K562 (cell line): ENCODE data around the gene NELL1. TPM values are rescaled to one million over a fixed set of nuclear protein-coding genes. Genes with fewer than 3 reads are reported as not detected.
"Not testable (repeated sequence)": the region's sequence is repeated elsewhere in the genome, so short reads cannot be mapped to it uniquely, and the experiment has no call there.

ENCODE experiments used
- ATAC-seq: fragments of 200-7000 bp; cut with Tn5 transposase; 3 replicates; pipeline ENCODE4 v1.9.1; 2020; ENCODE audit warnings: moderate library complexity
- BruUV-seq: library from RNA; stranded (reverse); fragments of 400-500 nt; replicated peaks from 2 replicates; lab custom pipeline; 2021; lab: Mats Ljungman, UMichigan
- CTCF ChIA-PET: fragments of 300-600 bp; formaldehyde crosslinking; extraction: SDS; loops from one replicate; lab custom pipeline; 2021; ENCODE audit warnings: low intra/inter-chr PET ratio; lab: Yijun Ruan, JAX
- POLR2A ChIA-PET: fragments of 300-600, 350-650 bp; sonication (Branson Sonifier 250); formaldehyde crosslinking; extraction: SDS; loops from one replicate; lab custom pipeline; 2021; ENCODE audit warnings: antibody characterized with exemption, inconsistent platforms; lab: Yijun Ruan, JAX
- DNase-seq, 4 experiments: peaks; one replicate each; pipeline versions ENCODE4 v3.0.0 to v3.0.0-alpha.2; 2011 to 2018; ENCODE audit warnings: low spot score in 3 of 4, mixed read lengths in 3 of 4; ENCODE audit errors: extremely low read depth in 1 of 4
- FAIRE-seq: peaks from 2 replicates; lab custom pipeline; 2011; peaks lifted over from hg19 to GRCh38; lab: Jason Lieb, UNC
- H2AFZ ChIP-seq: 2 replicates; pipeline ENCODE4 v1.6.0; 2011; ENCODE audit warnings: low read depth, low read length, control low read depth, inconsistent platforms
- H3K27ac ChIP-seq: fragments of 200-600 bp; 3 replicates; pipeline ENCODE4 v1.8.0; 2011; ENCODE audit warnings: low read depth, mild to moderate bottlenecking, control low read depth, inconsistent platforms, low read length, moderate library complexity, mixed read lengths; ENCODE audit errors: extremely low read depth
- H3K27me3 ChIP-seq, 2 experiments: fragments of 300-600 bp in 1 of 2; 2 replicates in 1 of 2; 3 replicates in 1 of 2; pipeline versions ENCODE4 v1.6.0 to v1.8.0; 2011; ENCODE audit warnings: inconsistent platforms in 2 of 2, low read length in 2 of 2, mild to moderate bottlenecking in 1 of 2, mixed read lengths in 1 of 2, moderate library complexity in 1 of 2; ENCODE audit not compliant: control insufficient read depth in 2 of 2, insufficient read depth in 2 of 2
- H3K36me3 ChIP-seq: fragments of 300-600 bp; 3 replicates; pipeline ENCODE4 v1.8.0; 2011; ENCODE audit warnings: mild to moderate bottlenecking, low read length, inconsistent platforms; ENCODE audit not compliant: control insufficient read depth, insufficient read depth
- H3K4me1 ChIP-seq, 2 experiments: fragments of 200-600 bp in 1 of 2; replicated peaks in 1 of 2; 2 replicates in 1 of 2; 3 replicates in 1 of 2; pipeline versions ENCODE4 v1.5.1 to v1.8.0; 2011; ENCODE audit warnings: inconsistent platforms in 2 of 2, low read length in 2 of 2, mild to moderate bottlenecking in 1 of 2, mixed read lengths in 1 of 2, moderate library complexity in 1 of 2; ENCODE audit not compliant: control insufficient read depth in 2 of 2, insufficient read depth in 2 of 2
- H3K4me2 ChIP-seq: 2 replicates; pipeline ENCODE4 v1.6.1; 2011; ENCODE audit warnings: low read length, control low read depth, inconsistent platforms, mixed read lengths; ENCODE audit not compliant: insufficient read depth
- H3K4me3 ChIP-seq: fragments of 200-600 bp; sonication (generic), shearing (Covaris generic); 2 replicates; pipeline ENCODE4 v1.5.1; 2016; ENCODE audit warnings: control low read depth, inconsistent platforms
- H3K79me2 ChIP-seq: fragments of 200-600 bp; 3 replicates; pipeline ENCODE4 v1.8.0; 2011; ENCODE audit warnings: low read length, inconsistent platforms; ENCODE audit not compliant: control insufficient read depth, insufficient read depth
- H3K9ac ChIP-seq, 2 experiments: 2 replicates each; pipeline versions ENCODE4 v1.6.0 to v1.6.1; 2011; ENCODE audit warnings: low read depth in 2 of 2, low read length in 2 of 2, control low read depth in 1 of 2, inconsistent platforms in 1 of 2, mild to moderate bottlenecking in 1 of 2, mixed read lengths in 1 of 2; ENCODE audit not compliant: insufficient read depth in 1 of 2
- H3K9me1 ChIP-seq: one replicate; pipeline ENCODE4 v1.6.0; 2011; ENCODE audit warnings: inconsistent platforms, mild to moderate bottlenecking, low read length, moderate library complexity; ENCODE audit not compliant: control insufficient read depth, insufficient read depth
- H3K9me3 ChIP-seq: replicated peaks from 2 replicates; pipeline ENCODE4 v1.5.1; 2011; ENCODE audit warnings: low read depth, low read length, inconsistent platforms; ENCODE audit not compliant: control insufficient read depth, insufficient read depth
- H4K20me1 ChIP-seq: replicated peaks from 2 replicates; pipeline ENCODE4 v1.6.1; 2011; ENCODE audit warnings: low read length, inconsistent platforms, mixed read lengths; ENCODE audit not compliant: control insufficient read depth, insufficient read depth
- CBX2 ChIP-seq: fragments of 200-600 bp; sonication (generic); IDR thresholded peaks from one replicate; pipeline ENCODE4 v1.6.1; 2012; ENCODE audit warnings: mild to moderate bottlenecking, low read length, inconsistent platforms; ENCODE audit not compliant: insufficient read depth, poor library complexity, severe bottlenecking
- ETS2 ChIP-seq: IDR thresholded peaks from 2 replicates; pipeline ENCODE4 v1.6.1; 2016; ENCODE audit warnings: borderline replicate concordance, missing genetic modification characterization, mild to moderate bottlenecking, moderate library complexity, missing compliant biosample characterization; ENCODE audit not compliant: poor library complexity, severe bottlenecking
- MGA ChIP-seq: fragments of 450-650 bp; IDR thresholded peaks from 2 replicates; pipeline ENCODE4 v1.6.1; 2016; ENCODE audit warnings: mild to moderate bottlenecking, moderate library complexity
- ZBTB17 ChIP-seq: fragments of 450-650 bp; formaldehyde crosslinking; IDR thresholded peaks from 2 replicates; pipeline ENCODE4 v1.4.0; 2020; ENCODE audit warnings: mild to moderate bottlenecking
- WGBS: fragments of 100-300 bp; shearing (Covaris generic); methylation state at CpG from one replicate; pipeline ENCODE4 v1.1.6; 2016; ENCODE audit warnings: low coverage, mixed read lengths; ENCODE audit not compliant: insufficient coverage; ENCODE audit errors: missing lambda C conversion rate; 5-methylcytosine and 5-hydroxymethylcytosine counted together
- in situ Hi-C: fragments of 300-500 bp; cut with MboI; formaldehyde crosslinking; loops from 4 replicates; pipeline ENCODE4 v1.15.0; 2018; ENCODE audit warnings: inconsistent platforms, mixed read lengths
- intact Hi-C: fragments of 100-400 bp; cut with micrococcal nuclease; formaldehyde crosslinking; loops from 2 replicates; pipeline ENCODE4 v1.14.2; 2022
- polyA plus RNA-seq, 8 experiments: library from polyadenylated mRNA; depleted of rRNA in 4 of 8; stranded (reverse) in 5 of 8; unstranded in 3 of 8; fragments of >200 nt; fragmentation: Nextera tagmentation in 2 of 8; fragmentation: Illumina TruSeq in 1 of 8; extraction: Ambion mirVana in 2 of 8; extraction: Trizol in 1 of 8; gene quantifications; 2 replicates each; pipeline versions ENCODE4 v1.2.1 to v1.2.3, GENCODE V29; 2011 to 2014; ENCODE audit warnings: inconsistent platforms in 1 of 8, missing spikeins in 1 of 8
- total RNA-seq, 7 experiments: library from RNA; depleted of rRNA in 6 of 7; stranded (reverse); fragments of >200 nt in 6 of 7; fragmentation: Illumina TruSeq in 2 of 7; extraction: Trizol in 2 of 7; gene quantifications; 2 replicates each; pipeline versions ENCODE4 v1.2.1 to v1.2.3, GENCODE V29; 2011 to 2021; ENCODE audit warnings: low replicate concordance in 1 of 7

The NELL1 gene
- total and polyA plus RNA-seq, 9 of the 15 experiments (the other 6 are each of a cell fraction or from before 2014, with no cell fraction given): not detected

DNA sequence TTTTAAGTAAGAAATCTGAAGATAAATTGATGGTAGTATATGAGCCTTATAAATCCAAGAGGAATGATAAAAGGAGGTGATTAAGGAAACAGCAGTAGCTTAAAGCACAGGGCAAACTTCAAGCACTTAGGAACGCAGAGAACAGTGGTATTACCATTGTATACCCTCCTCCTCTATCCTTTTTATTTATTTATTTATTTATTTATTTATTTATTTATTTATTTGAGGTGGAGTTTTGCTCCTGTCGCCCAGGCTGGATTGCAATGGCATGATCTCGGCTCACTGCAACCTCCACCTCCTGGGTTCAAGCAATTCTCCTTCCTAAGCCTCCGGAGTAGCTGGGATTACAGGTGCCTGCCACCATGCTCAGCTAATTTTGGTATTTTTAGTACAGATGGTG is 472.2 kb downstream of the NELL1 start:
- POLR2A ChIA-PET: interaction anchor here (0.7 kb wide), 1 partner anchor 15 kb away, joined by 3 read pairs; no protein-coding TSS in a partner anchor
- H3K4me2 ChIP-seq, H3K9me1 ChIP-seq, DNase-seq, H3K79me2 ChIP-seq, H2AFZ ChIP-seq, H3K9me3 ChIP-seq, H3K27ac ChIP-seq, CTCF ChIA-PET, BruUV-seq, H3K4me1 ChIP-seq, H3K27me3 ChIP-seq, ATAC-seq, FAIRE-seq, H3K36me3 ChIP-seq, H3K4me3 ChIP-seq, H3K9ac ChIP-seq, H4K20me1 ChIP-seq, intact Hi-C loops, in situ Hi-C loops: not testable (repeated sequence)
- 0% methylated on average over 4 of the region's 4 CpGs for WGBS

- no peaks in the 10 kb centered on the region for H3K79me2 ChIP-seq
- H3K36me3 ChIP-seq: no peaks in the 10 kb centered on the region
- in situ Hi-C loops: no loop called here
- H2AFZ ChIP-seq: no peak overlapping the region
- ChIA-PET POLR2A (interaction anchor here (0.7 kb wide), 1 partner anchor 15 kb away, joined by 3 read pairs; no protein-coding TSS in a partner anchor), CTCF (no interaction called here)
- H3K27ac ChIP-seq: no peak overlapping the region
- H3K9me1 ChIP-seq: no peaks in the 10 kb centered on the region
- no TSS peak for BruUV-seq
- no peaks in the 10 kb centered on the region for H3K27me3 ChIP-seq
- no peaks in the 10 kb centered on the region for H4K20me1 ChIP-seq
- H3K4me1 ChIP-seq: no peaks in the 10 kb centered on the region
- no peak overlapping the region for H3K4me3 ChIP-seq
- H3K4me2 ChIP-seq: no peak overlapping the region
- no peak for ATAC-seq
- H3K9me3 ChIP-seq: no peaks in the 10 kb centered on the region
- intact Hi-C loops: no loop called here
- peak in 1 of 4 experiments; percentile 0 for DNase-seq
- 5% methylated on average over 2 of the region's 2 CpGs for WGBS
- no peak for FAIRE-seq
- no peak overlapping the region for H3K9ac ChIP-seq
- no peak for TF ChIP-seq CBX2
- no peak for TF ChIP-seq ZBTB17
- TF ChIP-seq ETS2 (tag): no peak
- no peak for TF ChIP-seq MGA
Observed at GRCh38 chr11:21142007-21142406, 472.6 kb downstream of the NELL1 start.
